Measurements from ENCODE around the gene FILIP1.

The FILIP1 gene

GRCh38 chr6:75491291-75491690 lies 2.3 kb downstream of the FILIP1 start:
- DNase-seq: no peak

DNA sequence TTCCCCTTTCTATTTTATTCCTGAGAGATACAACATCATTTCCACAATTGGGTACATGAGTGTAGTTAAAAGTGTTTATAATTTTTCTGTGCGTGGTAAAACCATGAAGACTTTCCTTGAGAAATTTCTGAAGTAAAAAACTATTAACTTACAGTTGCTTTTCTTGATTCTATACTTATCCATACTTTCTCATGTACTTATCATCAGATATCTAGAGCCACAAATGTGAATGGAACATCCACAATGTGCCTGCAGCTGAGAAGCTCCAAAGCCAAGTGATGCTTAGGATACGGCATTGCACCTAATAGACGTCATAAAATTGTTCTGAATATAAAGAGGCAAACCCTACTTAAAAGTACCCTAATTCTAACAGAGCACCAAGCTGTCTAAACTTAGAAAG lies 2.9 kb downstream of the FILIP1 start:
- no peak for DNase-seq

DNA sequence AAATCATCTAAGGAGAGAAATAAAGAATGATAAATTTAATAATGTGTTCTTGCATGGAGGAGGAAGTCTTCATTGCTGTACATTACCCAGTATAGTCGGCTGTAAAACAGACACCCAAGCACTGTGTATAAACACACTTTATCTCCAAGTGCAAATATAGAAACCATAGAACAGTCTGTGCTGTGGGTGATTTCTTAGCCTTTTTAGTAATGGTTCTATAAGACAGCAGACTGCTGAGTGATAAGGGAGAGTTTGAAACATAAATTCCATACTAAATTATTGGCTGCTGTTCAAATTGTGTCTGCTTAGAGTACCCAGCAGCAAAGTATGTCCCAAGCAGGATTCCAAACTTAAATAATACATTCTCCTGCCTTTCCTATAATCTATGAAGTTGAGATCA lies 4.6 kb downstream of the FILIP1 start:
- DNase-seq: no peak

DNA sequence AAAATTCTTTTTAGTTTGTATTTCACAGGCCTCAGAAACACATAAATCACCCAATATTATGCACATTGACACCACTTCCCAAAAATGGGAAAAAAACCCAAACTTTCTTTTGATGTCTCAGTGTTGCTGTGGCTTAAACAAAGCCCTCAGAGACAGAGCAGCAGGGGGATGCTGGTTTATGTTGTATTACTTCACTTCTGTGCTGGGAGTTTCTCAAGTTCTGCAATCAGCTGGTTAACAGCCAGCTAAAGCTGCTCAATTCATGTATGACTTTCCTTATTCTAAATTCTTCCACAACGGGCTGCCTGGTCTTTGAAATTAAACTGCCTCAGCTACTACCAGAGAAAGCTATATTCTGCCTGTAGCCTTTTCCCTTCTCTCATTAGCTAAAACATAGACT lies 5.6 kb downstream of the FILIP1 start:
- DNase-seq: no peak

DNA sequence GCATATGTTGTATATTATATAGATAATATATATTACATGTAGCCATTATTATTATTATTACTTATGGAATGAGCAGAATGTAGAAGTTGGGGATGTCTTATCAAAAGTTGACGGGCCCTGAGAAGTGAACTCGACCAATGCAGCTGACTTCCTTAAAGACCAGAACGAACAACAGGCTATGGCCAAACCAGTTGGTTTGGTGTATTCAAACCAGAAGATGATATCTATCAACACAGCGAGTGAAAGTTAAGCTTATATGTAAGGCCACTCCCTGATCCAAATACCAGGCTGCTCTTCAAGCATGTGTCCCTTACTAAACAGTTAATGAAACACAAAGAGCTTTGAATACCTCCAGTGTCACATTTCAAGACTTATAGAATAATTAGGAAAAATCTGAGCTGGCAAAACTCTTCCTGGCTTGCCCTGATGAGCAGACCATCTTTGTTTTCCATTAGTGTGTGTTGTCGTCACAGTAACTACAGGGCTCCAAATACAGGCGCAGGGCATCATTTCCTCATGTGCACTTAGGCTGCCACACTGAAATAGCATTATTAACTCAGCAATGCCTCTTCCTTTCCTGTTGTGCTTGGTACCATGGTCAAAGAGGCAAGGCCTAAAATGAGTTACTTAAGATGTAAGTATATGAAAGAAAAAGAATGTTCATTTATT lies 6.6 kb downstream of the FILIP1 start:
- DNase-seq: no peak

- DNase-seq: no peak
Observed at GRCh38 chr6:75484535-75484934, 9.1 kb downstream of the FILIP1 start.

- no peak for DNase-seq
Observed at GRCh38 chr6:75483136-75483952, 10.3 kb downstream of the FILIP1 start.

DNA sequence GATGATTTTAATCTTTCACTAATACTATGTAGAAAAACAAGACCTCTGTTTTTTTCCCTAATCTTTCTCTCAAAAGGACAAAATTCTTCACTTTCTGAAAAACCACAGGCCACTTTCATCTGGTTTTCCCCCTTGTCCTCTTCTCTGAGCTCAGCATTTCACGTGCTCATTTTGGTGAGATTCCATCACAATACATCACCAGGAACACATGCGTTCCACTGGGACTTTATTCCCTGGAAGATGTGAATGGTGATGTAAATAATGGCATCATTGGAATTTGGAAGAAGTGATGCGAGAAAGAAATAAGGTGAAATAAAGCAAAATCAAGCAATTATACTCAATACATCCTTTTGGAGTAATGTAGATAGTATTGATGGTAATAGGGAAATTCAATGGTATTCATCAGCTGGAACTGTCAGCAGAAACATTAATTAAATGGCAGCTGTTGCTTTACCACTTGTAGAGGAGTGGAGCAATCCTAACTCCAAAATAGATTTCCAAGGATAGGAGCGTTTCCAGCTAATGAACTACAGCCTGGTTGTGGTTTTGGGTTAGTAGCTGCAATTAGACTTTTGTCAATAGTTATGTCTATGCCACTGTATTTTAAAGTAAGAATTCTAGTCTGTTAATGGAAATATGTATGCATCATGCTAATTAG lies 11.5 kb downstream of the FILIP1 start:
- no peak for DNase-seq

- no peak for DNase-seq
Observed at GRCh38 chr6:75481394-75481793, 12.2 kb downstream of the FILIP1 start.

- no peak for DNase-seq
Observed at GRCh38 chr6:75480425-75480824, 13.2 kb downstream of the FILIP1 start.

DNA sequence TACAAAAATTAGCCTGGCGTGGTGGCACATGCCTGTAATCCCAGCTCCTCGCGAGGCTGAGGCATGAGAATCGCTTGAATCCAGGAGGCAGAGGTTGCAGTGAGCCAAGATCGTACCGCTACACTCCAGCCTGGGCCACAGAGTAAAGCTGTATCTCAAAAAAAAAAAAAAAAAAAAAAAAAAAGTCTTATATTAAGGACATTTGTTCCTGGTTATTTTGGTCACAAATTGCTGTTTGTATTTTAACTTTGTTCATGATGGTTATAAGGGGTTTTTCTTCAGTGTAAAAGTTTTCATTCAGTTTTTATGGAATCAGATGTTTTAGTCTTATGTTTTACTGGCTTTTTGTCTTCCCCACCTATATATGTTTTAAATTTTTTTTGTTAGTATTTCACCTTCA lies 13.9 kb downstream of the FILIP1 start:
- no peak for DNase-seq

DNA sequence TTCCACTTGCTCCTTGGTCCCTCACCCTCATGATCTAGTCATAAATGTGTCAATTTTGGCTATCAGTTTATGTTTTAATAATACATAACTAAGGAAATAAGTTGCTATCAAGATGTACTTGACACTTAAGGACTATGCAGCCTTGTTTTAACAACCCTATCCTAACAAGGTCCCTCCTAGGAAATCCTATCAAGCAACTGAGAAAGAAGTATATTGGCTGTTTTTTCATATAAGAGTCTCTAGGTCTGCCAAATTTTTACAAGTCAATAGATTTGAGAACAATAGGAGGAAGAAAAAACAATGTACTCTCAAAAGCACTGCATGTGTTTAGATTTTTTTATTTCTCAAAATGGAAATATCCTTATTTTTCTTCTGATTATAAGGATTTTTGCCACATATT lies 14.7 kb downstream of the FILIP1 start:
- DNase-seq: no peak

DNA sequence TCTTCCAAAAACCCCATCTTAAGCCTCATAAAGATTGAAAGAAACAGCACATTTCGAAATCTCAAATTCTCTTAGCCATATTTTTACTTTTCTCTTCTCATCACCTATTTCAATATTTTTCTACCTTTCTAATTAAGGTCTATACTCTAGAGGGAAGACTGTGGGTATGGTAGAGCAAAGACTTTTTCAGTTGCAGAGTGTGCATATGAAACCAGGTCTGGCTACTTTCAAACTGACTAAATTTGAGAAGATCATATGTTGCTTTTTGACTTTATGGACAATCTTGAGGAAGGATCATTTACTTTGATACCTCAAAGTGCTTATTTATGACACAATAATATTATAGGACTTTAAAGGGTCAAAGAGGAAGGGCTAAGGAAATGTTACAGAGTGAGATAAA lies 20.7 kb downstream of the FILIP1 start:
- no peak for DNase-seq

DNA sequence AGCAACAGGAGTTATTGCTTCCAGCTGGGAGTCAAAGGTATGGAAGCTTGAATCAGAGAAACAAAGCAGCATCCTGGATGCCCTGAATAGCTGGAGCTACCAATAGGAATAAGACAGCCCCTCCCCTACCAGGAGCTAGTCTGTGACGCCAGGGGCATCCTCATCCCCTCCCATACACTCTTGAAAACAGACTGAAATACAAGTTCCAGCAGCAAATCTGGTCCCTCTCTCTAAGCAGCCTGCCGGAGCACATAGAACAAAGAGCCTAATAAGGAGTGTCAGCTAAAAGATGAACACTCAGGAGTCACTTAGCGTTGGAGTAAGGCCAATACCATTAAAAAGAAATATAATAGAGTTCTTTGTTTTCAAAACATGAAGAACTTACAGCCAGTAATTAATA lies 25.6 kb downstream of the FILIP1 start:
- DNase-seq: no peak

DNA sequence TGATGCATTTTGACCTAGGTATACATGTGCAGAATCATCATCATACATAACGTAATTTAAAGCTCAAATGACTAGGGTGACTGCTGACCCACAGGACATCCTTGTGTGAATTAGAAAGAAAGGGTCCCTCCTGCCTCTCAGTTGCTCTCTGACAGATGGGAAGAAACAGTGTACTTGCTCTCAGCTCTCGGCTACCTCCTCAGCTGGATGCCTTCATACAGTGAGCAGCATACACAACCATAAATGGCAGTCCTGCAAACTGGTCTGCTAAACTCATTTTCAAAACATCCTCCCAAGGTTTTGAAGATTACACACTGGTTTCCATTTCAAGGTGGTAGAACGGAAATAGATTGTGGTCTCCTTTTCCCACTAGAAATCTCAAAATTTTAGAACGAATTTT lies 26.3 kb downstream of the FILIP1 start:
- no peak for DNase-seq

DNA sequence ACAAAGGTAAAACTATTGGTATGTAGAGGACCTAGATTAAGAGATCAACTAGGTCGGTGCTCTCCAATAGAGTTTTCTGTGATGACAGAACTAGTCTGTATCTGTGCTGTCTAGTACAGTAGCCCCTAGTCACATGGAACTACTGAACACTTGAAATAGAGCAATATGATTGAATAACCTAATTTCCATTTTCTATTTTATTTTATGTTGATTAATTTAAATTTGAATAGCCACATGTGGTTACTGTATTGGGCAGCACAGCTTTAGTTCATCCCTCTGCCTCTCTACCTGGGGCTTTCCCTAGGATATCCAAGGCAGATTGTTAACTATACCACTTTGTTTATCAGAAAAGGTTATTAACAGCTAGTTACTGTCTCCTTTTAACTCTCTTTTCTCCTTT lies 27.0 kb downstream of the FILIP1 start:
- no peak for DNase-seq

GRCh38 chr6:75463908-75464307 lies 29.7 kb downstream of the FILIP1 start:
- no peak for DNase-seq

- DNase-seq: no peak
Observed at GRCh38 chr6:75463061-75463460, 30.5 kb downstream of the FILIP1 start.

DNA sequence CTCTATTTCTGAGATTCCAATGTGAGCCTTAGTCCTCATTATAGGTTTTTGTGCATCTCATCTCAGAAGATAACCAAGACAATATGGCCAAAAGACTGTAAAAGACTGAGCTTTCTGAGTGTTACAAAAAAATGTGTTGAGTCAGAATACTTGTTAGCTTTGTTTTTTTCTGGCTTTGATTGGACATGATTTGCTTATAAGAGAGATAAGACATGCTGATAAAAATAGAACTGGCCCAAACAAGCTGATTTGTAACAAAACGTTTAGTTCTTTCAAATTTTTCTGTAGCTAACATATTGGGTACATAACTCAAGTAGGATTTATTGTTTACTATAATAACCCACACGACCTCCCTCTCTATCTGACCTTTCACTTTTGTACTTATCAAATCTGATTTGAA lies 32.9 kb downstream of the FILIP1 start:
- no peak for DNase-seq

DNA sequence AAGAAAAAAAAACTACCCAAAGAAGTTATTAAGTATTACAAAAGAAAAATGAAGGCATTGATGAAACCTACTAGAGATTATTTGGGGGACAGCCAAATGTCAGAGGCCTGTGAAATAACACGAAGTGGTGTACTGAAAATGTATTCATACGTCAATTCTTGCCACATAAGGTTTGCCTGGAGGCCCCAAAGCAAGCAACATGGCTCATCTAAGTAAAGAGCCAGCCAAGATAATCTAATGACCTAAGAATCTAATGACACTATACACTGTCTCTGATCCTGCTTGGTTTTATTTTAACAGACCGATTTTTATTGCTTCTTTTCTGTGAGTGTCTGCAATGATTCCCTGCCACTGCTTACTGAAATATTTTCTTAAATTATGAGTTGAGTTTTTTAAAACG lies 34.7 kb downstream of the FILIP1 start:
- no peak for DNase-seq

DNA sequence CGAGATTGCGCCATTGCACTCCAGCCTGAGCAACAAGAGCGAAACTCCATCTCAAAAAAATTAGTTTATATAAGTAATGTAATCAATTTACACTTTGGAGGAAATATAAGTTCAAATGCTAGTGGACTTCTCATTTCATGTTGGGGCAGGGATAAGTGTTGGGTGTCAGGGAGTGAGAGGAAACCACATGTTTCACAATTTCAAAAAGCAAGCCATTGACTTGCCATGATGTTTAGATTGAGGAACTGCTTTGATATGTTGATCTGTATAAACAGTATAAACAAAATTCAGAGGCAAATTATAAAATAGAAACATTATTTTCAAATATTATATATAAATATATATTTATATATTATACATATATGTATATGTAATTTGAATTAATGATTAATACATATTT lies 42.7 kb downstream of the FILIP1 start:
- DNase-seq: no peak

GRCh38 chr6:75449630-75450206 lies 43.9 kb downstream of the FILIP1 start:
- DNase-seq: no peak

DNA sequence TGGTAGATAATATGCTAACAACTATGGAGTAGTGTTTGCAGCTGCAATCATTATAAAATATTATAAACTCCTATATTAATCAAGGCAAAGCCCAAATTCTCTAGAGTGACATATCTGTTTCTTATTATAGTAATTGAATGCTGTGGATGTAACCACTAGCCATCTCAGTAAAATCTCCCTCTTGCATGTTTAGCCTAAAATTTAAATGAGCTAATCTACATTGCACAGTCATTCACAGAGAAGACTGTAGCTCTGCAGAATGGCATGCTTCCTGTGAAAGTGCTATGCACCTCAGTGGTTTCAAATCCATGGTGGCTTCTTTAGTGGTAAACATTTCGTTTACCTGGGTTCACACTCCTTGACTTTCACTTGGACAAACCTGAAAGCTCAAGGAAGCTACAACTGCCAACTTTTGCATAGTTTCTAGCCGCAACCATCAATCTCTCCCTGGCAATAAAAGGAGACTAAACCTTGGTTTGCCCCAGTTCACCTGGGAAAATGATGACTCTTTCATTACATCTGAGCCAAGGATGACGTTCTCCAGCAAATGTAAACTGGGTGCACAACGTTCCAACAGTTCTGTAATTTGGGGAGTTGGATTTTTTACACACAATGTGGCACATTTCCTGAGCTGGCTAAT lies 47.2 kb downstream of the FILIP1 start:
- DNase-seq: no peak
